DMS 273 (cell line): Measurements from ENCODE around the gene L1TD1.
"Not testable (repeated sequence)": the region's sequence is repeated elsewhere in the genome, so short reads cannot be mapped to it uniquely, and the experiment has no call there.

Experiments used
- DNase-seq: peaks from one replicate; lab custom pipeline; 2025; ENCODE audit not compliant: unreplicated experiment; lab: John Stamatoyannopoulos, UW

Gene L1TD1

GRCh38 chr1:62198781-62199125 lies 4.1 kb downstream of the L1TD1 start:
- DNase-seq = peak; percentile 45

- DNase-seq = peak; percentile 20
Observed at GRCh38 chr1:62207187-62207586, 12.5 kb downstream of the L1TD1 start.

- no peak for DNase-seq
Observed at GRCh38 chr1:62208087-62208486, 13.4 kb downstream of the L1TD1 start.

- no peak for DNase-seq
Observed at GRCh38 chr1:62208970-62209369, 14.3 kb downstream of the L1TD1 start.

- peak; percentile 43 for DNase-seq
Observed at GRCh38 chr1:62209931-62210595, 15.4 kb downstream of the L1TD1 start.

GRCh38 chr1:62210960-62211359 lies 16.3 kb downstream of the L1TD1 start:
- DNase-seq = peak; percentile 38

- no peak for DNase-seq
Observed at GRCh38 chr1:62212411-62212810, 17.8 kb downstream of the L1TD1 start.

- no peak for DNase-seq
Observed at GRCh38 chr1:62213075-62213914, 18.6 kb downstream of the L1TD1 start.

GRCh38 chr1:62218604-62219003 lies 24.0 kb downstream of the L1TD1 start:
- DNase-seq = no peak

GRCh38 chr1:62220456-62220855 lies 25.8 kb downstream of the L1TD1 start:
- DNase-seq = not testable (repeated sequence)

GRCh38 chr1:62221171-62221570 lies 26.5 kb downstream of the L1TD1 start:
- no peak for DNase-seq

GRCh38 chr1:62222321-62222720 lies 27.7 kb downstream of the L1TD1 start:
- no peak for DNase-seq

GRCh38 chr1:62224182-62224581 lies 29.5 kb downstream of the L1TD1 start:
- no peak for DNase-seq

- no peak for DNase-seq
Observed at GRCh38 chr1:62227496-62227895, 32.8 kb downstream of the L1TD1 start.

GRCh38 chr1:62228136-62228882 lies 33.7 kb downstream of the L1TD1 start:
- peak; percentile 35 for DNase-seq

- peak; percentile 35 for DNase-seq
Observed at GRCh38 chr1:62228883-62229187, 34.2 kb downstream of the L1TD1 start.

GRCh38 chr1:62229468-62229867 lies 34.8 kb downstream of the L1TD1 start:
- DNase-seq = peak; percentile 62

- DNase-seq = peak; percentile 62
Observed at GRCh38 chr1:62229932-62230331, 35.3 kb downstream of the L1TD1 start.

- DNase-seq = no peak
Observed at GRCh38 chr1:62230718-62231117, 36.1 kb downstream of the L1TD1 start.

- DNase-seq = no peak
Observed at GRCh38 chr1:62232871-62233278, 38.2 kb downstream of the L1TD1 start.

GRCh38 chr1:62233926-62234450 lies 39.3 kb downstream of the L1TD1 start:
- DNase-seq = no peak

GRCh38 chr1:62234688-62235087 lies 40.0 kb downstream of the L1TD1 start:
- DNase-seq = no peak
